ENCODE data around the gene SWI5.

Gene SWI5

GRCh38 chr9:128233817-128234406 lies 42.2 kb upstream of the SWI5 start:
- TF ChIP-seq FOXP2 (optimal IDR thresholded peaks at IDR 0.05; ENCODE audit: borderline replicate concordance, extremely low read depth, extremely low read length, insufficient read depth) = no peak
- no peak for TF ChIP-seq REST (IDR thresholded peaks at IDR 0.05; ENCODE audit: insufficient read depth in 1 of 2, low read depth in 2 of 2, low read length in 2 of 2)
- no peak for TF ChIP-seq SIN3A (IDR thresholded peaks at IDR 0.05; ENCODE audit: borderline replicate concordance, insufficient read depth, low read length)
- TF ChIP-seq TAF1 (IDR thresholded peaks at IDR 0.05; ENCODE audit: borderline replicate concordance, insufficient read depth, low read length) = no peak
- TF ChIP-seq POLR2AphosphoS5 (IDR thresholded peaks at IDR 0.05; ENCODE audit: low read depth, low read length) = no peak

GRCh38 chr9:128242124-128242523 lies 34.0 kb upstream of the SWI5 start:
- TF ChIP-seq TAF1 (IDR thresholded peaks at IDR 0.05; ENCODE audit: borderline replicate concordance, insufficient read depth, low read length) = no peak
- TF ChIP-seq REST (IDR thresholded peaks at IDR 0.05; ENCODE audit: insufficient read depth in 1 of 2, low read depth in 2 of 2, low read length in 2 of 2) = no peak
- TF ChIP-seq FOXP2 (optimal IDR thresholded peaks at IDR 0.05; ENCODE audit: borderline replicate concordance, extremely low read depth, extremely low read length, insufficient read depth) = no peak
- TF ChIP-seq POLR2AphosphoS5 (IDR thresholded peaks at IDR 0.05; ENCODE audit: low read depth, low read length) = no peak
- TF ChIP-seq SIN3A (IDR thresholded peaks at IDR 0.05; ENCODE audit: borderline replicate concordance, insufficient read depth, low read length) = no peak

GRCh38 chr9:128242828-128243214 lies 33.3 kb upstream of the SWI5 start:
- TF ChIP-seq TAF1 (IDR thresholded peaks at IDR 0.05; ENCODE audit: borderline replicate concordance, insufficient read depth, low read length) (no peak), REST (IDR thresholded peaks at IDR 0.05; ENCODE audit: insufficient read depth in 1 of 2, low read depth in 2 of 2, low read length in 2 of 2) (no peak), FOXP2 (optimal IDR thresholded peaks at IDR 0.05; ENCODE audit: borderline replicate concordance, extremely low read depth, extremely low read length, insufficient read depth) (no peak), POLR2AphosphoS5 (IDR thresholded peaks at IDR 0.05; ENCODE audit: low read depth, low read length) (no peak), SIN3A (IDR thresholded peaks at IDR 0.05; ENCODE audit: borderline replicate concordance, insufficient read depth, low read length) (no peak)

GRCh38 chr9:128243215-128244018 lies 32.7 kb upstream of the SWI5 start:
- TF ChIP-seq SIN3A (IDR thresholded peaks at IDR 0.05; ENCODE audit: borderline replicate concordance, insufficient read depth, low read length) (no peak), REST (IDR thresholded peaks at IDR 0.05; ENCODE audit: insufficient read depth in 1 of 2, low read depth in 2 of 2, low read length in 2 of 2) (no peak), FOXP2 (optimal IDR thresholded peaks at IDR 0.05; ENCODE audit: borderline replicate concordance, extremely low read depth, extremely low read length, insufficient read depth) (no peak), POLR2AphosphoS5 (IDR thresholded peaks at IDR 0.05; ENCODE audit: low read depth, low read length) (no peak), TAF1 (IDR thresholded peaks at IDR 0.05; ENCODE audit: borderline replicate concordance, insufficient read depth, low read length) (no peak)

All from PFSK-1 (cell line).